HG02981 (cell line): ENCODE data around the gene EMSY.
"Not testable (repeated sequence)": the region's sequence is repeated elsewhere in the genome, so short reads cannot be mapped to it uniquely, and the experiment has no call there.

ENCODE experiments used
- ATAC-seq: cut with Tn5 transposase; IDR thresholded peaks from one replicate; pipeline ENCODE4 v1.9.1; 2021; ENCODE audit warnings: mild to moderate bottlenecking, moderate library complexity; ENCODE audit not compliant: unreplicated experiment

The EMSY gene

GRCh38 chr11:76591416-76591815 lies 146.6 kb downstream of the EMSY start:
- ATAC-seq: no peak

GRCh38 chr11:76592025-76592914 lies 147.5 kb downstream of the EMSY start:
- no peak for ATAC-seq

- ATAC-seq: no peak
Measured at GRCh38 chr11:76592961-76593360, 148.1 kb downstream of the EMSY start.

- not testable (repeated sequence) for ATAC-seq
Measured at GRCh38 chr11:76595091-76595490, 150.3 kb downstream of the EMSY start.

GRCh38 chr11:76596652-76597051 lies 151.8 kb downstream of the EMSY start:
- no peak for ATAC-seq

- ATAC-seq: no peak
Measured at GRCh38 chr11:76597533-76598425, 153.0 kb downstream of the EMSY start.

GRCh38 chr11:76598426-76598839 lies 153.6 kb downstream of the EMSY start:
- ATAC-seq: no peak

GRCh38 chr11:76599041-76600013 lies 154.5 kb downstream of the EMSY start:
- no peak for ATAC-seq

- ATAC-seq: no peak
Measured at GRCh38 chr11:76600124-76600655, 155.4 kb downstream of the EMSY start.

- no peak for ATAC-seq
Measured at GRCh38 chr11:76601272-76601671, 156.5 kb downstream of the EMSY start.

- ATAC-seq: no peak
Measured at GRCh38 chr11:76601724-76602123, 156.9 kb downstream of the EMSY start.

GRCh38 chr11:76602431-76602861 lies 157.6 kb downstream of the EMSY start:
- ATAC-seq: no peak
